MV-4-11 (cell line): ENCODE data around the gene KRT13.
"Not testable (repeated sequence)": the region's sequence is repeated elsewhere in the genome, so short reads cannot be mapped to it uniquely, and the experiment has no call there.

ENCODE experiments used
- DNase-seq: peaks from one replicate; lab custom pipeline; 2025; lab: John Stamatoyannopoulos, UW

KRT13 gene

DNA sequence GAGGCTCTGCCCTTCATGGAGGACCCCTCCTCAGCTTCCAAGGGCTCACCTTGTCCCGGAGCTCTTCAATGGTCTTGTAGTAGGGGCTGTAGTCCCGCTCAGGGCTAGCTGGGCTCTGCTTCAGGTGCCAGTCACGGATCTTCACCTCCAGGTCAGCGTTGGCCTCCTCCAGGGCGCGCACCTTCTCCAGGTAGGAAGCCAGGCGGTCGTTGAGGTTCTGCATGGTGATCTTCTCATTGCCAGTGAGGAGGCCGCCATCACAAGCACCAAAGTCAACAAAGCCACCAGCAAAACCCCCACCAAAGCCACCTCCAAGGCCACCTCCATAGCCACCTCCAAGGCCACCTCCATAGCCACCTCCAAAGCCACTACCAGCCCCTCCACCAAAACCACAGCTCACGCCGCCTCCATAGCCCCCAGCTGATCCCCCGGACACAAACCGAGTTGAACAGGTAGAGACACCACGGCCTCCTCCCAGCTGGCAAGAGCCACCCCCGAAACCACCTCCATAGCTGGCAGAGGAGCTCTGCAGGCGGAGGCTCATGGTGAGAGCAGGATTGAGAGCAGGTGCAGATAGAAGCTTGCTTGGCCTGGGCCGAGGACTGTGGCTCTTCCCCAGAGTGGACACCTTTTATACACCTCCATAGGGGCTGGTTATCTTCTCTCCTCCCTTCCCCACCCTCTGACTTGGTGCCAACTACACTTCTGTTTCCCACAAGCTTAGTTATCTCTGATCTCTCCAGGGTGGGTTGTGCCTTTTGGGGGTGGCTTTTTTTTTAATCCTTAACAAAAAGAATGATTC lies at the start of gene KRT13:
Gene KRT13, minus strand, starts transcription at position 606 of the 802 bp plus-strand sequence. Its CDS starts 62 bp downstream, at position 544.
- no peak for DNase-seq

DNA sequence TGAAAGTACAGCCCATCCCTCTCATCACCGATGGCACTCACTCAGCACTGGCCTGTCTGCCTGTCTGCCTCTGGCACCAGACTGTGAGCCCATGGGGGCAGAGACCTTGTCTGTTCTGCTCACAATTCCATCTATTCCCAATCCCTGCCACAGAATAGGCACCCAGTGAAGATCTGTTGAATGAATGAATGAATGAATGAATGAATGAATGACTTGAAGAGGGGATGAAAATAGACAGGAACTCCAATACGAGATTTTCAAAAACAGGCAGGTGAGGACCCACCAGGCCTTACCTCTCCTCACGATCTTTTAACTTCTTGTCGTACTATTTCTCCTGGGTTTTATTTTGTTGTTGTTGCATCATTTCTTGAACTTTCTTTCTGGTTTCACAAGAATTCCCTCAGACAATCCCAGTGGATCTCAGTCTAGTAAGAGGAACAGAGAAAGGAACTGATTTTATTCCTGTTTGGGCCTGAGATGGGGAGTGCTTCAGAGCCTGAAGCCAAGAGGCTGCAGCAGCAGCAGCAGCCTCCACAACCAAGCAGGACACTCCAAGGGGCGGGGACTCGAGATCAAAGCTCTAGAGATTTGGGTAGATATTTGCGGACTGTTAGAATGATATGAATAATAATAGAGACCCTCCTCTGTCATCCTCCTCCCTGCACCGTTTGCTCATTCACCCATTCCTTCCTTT lies 48.7 kb upstream of the KRT13 start:
- DNase-seq = no peak

DNA sequence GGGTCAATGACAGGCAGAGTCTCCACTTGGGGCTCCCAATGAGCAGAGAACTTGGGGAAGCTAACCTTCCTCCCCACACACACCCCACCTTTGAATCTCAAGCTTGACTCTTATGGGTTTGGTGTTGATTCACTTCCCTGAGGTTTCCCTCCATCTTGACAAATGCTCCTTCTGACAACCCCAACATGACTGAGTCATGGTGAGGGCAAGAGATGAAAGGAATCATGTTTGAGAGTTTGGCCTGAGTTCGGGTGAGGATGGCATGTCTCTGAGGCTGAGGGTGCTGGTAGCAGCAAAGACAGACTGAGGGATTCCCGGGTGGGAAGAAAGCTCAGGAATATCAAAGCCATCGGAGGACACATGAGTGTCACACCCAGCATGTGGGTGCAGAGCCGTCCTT lies 47.8 kb upstream of the KRT13 start:
- no peak for DNase-seq

DNA sequence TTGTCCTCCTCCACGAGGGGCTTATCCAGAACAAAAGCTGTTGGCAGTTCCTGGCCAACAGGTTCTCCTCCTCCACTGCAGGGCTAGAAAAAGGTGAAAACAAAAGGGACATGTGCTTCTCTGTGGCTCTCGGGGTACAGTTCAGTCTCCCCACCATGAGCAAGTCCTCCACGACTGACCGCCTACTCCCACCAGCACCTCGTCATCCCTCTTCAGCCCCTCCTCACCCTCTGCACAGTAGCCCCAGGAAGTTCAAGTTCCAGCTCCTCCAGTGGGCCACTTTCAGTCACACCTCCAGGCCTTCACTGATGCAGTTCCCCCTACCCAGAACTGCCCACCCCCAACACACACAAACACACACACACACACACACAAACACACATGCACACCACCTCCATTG lies 47.0 kb upstream of the KRT13 start:
- DNase-seq = no peak

DNA sequence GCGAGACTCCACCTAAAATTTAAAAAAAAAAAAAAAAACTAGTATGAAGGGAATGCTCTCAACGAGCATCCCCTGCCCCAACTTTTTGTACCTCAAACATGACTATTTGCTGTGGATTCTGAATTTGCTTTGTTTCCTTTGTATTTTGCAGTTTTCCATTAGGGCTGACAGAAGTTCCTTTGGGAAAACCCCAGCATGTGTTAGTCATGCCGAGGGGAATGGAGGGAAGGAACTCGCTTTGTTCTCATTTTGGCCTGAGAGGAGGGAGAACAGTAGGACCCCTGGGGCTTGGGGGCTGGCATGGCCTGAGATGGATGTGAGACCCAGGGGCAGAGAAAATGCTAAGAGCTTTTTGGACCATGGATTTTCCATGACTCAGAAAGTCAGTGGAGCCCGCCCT lies 46.0 kb upstream of the KRT13 start:
- DNase-seq = no peak

DNA sequence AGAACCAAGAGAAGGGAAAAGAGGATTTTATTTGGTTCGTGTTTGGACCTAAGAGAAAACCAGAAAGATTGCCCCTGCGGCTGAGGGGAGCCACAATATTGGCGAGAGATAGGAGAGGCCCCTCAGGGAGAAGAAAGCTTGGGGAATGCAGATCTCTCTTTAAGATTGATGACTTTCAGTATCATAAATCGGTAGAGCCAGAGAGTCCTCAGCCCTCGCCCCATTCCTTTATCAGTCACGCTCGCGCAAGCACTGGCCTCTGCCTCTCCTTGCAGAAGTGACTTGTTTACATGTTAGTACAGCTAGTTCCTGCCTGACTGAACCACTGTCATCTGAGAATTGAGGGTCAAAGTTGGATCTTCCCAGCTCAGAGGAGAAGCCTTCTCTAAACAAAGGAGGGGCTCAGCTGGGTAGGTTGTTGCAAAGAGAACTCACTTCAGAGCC lies 44.2 kb upstream of the KRT13 start:
- no peak for DNase-seq

DNA sequence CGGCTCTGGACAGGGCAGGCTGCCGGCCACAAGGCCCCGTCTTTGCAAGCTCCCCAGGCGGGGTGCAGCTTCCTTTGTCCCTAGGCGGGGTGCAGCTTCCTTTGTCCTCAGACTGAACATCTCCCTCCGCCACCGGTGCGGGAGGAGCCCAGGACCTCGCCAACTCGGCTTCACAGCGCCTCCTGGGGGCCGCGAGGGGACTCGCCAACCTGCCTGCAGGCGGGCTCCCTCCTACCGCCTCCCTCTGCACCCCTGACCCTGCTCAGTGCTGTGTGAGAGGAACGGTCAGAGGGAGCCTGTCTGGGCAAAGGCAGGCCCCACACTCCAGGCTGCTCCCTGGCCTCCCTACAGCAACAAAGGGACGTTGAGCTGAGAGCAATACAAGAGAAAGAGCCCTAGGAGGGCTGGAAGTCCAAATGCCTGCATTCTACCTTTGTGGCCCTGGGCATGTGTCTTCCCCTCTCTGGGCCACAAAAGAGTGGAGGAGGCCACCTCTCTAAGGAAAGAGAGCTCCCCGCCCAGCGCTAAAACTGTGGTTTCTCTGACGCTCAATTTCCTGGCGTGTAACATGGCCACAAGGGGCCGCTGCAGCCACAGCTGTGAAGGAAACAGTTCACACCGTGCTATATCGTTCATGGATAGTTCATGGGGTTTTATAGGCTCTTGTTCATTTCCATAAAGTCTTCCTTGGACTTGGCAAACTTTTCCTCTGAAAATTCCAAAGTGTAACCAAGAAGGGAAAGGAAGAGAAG lies 43.6 kb upstream of the KRT13 start:
- peak; percentile 69 for DNase-seq

DNA sequence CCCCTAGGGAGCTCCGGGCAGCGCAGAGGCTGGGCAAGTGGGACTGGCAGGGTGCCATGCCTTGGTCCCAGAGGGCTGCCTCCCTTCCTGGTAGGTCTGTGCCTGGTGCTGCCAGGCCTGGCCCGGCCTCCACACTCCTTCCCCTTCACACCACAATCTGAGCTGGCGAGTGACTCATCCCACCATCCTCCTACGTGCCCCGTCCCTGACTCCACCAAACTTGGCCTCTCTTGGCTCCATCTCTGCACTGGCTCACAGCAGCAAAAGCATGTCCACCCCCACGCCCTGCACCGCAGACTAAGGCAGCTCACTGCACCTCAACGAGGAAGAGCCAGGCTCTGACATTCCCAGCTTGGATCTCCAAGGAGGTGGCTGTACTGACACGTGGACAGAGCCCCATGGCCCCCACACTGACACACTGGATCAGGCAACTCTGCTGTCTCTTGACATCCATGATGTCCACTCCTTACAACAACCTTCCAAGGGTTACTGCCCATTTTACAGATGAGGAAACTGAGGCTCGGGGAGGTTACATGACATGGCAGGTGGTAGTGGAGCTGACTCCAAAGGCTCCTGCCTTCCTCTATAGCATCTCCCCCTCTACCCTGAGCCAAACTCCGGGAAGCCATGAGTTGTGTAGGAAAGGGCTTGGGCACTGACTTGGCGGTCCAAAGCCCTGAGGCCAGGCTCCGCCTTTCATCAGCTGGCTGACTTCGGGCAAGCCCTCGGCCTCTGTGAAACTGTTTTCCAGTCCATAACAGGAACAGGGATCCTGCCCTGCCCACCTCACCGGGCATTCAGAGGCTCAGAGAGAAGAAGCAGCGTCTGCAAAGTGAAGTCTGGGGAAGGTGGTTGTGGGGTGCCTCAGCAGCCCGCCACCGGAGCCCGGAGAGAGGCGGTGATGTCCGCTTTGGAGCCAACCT lies 42.8 kb upstream of the KRT13 start:
- peak; percentile 86 for DNase-seq

DNA sequence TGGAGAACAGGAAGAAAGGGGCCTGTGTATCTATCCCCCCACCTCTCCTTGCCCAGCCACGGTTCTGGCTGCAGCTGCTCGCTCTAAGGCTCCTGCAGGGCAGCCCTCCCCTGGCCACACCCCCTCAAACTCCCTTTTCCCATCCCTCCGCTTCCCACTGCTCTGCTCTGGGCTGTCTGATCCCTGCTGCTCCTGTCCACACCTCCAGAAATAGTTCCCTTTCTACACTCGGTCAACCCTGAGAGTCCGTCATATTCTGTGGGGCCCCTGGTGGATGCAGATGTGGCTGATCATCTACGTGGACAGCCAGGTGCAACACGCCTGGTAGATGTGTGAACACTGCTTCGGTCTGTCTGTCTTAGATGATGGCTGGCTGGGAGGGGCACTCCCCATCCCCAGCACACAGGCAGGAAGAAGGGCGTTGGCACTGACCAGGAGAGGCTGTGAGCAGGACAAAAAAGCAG lies 42.0 kb upstream of the KRT13 start:
- no peak for DNase-seq

DNA sequence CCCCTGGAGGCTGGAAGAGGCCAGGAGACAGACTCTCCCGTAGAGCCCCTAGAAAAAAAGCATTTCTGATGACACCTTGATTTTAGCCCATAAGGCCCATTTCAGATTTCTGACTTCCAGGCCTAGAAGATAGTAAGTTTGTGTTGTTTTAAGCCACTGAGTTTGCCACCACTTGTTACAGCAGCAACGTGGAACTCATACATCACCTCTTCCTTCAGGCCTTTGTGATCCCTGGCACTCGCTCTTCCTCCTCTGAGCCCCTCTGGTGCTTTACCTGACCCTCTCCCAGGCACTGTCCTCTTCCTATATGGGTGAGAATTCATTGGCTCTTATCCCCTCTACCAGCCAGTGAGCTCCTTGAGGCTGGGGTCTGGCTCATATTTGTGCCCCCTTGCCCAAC lies 41.4 kb upstream of the KRT13 start:
- no peak for DNase-seq

DNA sequence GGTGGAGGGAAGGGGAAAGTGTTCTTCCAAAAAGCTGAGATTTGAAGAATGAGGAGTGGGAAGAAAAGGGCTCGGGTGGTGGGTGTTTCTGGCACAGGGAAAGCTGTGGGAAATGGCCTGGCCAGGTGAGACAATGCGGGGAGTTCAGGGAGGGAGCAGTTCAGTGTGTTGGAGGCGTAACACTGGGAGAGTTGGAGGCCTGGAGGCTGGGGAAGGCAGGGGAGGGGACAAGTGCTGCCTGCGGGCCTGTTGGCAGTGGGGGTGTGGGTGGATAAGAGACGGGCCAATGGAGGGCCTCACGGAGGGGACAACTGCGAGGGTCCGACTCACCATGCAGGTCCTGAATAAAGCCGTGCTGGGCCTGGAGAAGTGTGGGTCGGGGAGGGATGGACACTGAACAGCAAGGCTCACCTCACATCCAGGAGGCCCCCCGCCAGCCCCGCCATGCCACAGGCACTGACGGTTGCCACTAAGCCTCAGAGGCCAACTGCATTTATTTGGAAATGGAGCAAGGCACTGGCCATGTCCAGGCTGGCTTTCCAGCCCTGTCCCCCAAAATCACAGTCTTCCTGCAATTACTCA lies 40.5 kb upstream of the KRT13 start:
- no peak for DNase-seq

DNA sequence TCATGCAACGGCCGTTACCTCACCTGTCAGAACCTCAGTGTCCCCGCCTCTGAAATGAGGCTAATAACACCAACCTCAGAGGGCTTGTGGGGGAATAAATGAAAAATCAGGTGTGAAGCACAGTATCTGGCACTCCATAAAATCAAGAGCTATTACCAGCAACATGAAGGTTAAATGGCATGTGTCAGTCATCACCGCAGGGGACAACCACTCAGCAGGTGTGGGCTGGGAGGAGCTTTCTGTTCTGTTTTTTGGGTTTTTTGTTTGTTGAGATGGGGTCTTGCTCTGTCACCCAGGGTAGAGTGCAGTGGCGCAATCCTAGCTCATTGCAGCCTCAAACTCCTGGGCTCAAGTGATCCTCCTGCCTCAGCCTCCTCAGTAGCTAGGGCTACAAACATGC lies 39.5 kb upstream of the KRT13 start:
- no peak for DNase-seq

DNA sequence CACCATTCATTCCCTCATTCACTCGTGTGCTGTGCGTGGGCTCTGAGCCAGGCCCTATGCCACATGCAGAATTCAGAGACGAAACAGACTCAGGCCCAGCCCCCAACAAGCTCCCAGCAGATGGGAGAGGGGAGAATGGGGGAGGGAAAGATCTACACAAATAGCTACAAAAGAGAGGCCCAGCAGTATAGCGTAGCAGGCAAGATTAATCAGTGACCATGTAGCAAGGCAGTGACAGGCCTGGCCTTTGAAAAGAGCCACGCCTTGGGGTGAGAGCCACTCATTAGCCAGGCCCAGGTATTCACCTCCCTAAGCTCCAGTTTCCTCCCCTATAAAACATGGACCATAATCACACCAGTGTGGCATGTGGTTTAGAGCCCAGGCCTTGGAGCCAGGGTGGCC lies 39.1 kb upstream of the KRT13 start:
- DNase-seq = no peak

DNA sequence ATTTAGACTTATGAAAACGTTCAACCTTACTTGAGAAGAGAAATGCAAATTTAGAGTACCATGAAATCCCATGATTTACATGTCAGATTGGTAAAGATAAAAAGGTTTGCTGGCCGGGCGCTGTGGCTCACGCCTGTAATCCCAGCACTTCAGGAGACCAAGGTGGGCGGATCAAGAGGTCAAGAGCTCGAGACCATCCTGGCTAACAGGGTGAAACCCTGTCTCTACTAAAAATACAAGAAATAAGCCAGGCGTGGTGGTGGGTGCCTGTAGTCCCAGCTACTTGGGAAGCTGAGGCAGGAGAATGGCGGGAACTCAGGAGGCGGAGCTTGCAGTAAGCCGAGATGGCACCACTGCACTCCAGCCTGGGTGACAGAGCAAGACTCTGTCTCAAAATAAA lies 37.4 kb upstream of the KRT13 start:
- DNase-seq = not testable (repeated sequence)

DNA sequence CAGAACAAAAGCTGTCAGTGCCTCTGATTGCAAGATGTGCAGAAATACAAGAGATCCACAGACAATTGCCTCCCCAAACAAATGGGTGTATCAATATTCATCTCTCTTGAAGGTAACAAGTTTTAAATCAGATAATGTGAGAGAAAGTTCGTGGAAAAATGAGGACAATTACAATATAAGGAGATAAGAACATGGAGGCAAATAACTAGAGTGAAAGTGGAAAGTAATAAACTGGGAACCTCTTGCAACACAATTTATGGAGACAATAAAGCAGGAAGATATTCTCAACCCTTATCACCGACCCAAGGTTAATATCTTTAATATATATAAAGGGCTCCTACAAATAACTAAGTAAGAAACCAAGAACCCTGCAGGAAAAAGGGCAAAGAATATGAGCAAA lies 36.9 kb upstream of the KRT13 start:
- DNase-seq = no peak

DNA sequence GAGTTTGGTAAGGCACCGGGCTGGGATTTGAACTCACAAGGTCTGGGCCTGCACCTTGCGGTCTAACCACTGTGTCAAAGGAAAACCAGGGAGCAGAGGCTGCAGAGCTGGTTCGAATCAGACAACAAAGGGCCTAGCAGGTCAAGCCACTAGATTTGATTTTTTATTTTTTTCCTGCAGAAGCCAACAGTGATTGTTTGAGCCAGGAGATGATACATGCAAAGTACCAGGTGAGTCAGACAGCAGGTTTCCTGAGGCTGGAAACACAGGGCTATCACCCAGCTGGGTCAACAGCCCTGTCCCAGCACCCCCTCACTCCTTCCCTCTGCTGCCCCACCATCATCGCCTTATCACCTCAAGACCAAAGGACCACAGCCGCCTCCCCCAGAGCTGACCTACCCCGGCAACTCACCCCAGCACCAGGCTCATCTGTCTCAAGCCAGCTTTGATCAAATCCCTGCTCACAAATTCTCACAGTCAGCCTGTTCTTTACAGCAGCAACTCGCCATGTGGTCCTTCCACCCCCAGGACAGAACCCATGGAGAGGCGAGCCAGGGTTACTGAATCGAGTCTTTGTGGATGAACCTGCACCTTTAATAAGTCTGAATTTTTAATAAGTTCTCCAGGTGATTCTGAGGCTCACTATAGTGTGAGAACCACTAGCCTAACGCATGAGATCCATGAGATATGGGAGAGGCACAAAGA lies 35.7 kb upstream of the KRT13 start:
- no peak for DNase-seq

DNA sequence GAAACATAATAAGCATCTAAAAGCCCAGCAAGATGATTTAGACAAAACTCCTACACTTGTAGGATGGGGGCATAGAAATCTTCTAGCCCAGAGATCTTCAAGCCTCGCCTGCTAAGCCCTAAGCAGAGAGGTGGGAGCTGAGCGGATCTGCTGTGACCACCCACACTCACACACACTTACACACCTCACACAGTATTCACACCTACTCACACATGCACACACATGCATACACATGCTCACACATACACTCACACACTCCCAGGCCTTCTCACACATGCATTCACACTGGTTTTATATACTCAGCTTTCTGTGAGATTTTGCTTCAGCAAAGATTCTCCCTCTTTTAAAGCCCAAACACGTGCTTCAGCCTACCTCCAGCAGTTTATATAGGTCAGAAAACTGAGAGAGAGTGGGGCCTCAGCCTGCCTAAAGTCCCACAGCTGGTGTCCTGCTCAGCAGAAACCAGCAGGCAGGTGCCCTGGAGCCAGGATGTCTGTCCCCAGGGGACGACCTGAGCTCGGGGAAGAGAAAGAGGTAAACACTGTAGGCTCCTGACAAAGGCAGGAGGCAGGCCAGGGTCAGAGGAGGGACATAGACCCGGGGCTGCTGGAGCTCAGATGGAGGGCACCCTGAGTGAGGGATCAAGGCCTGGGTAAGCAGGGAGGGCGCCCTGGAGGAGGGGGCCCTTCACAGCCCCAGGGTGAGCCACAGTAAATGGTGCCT lies 34.7 kb upstream of the KRT13 start:
- DNase-seq = no peak

DNA sequence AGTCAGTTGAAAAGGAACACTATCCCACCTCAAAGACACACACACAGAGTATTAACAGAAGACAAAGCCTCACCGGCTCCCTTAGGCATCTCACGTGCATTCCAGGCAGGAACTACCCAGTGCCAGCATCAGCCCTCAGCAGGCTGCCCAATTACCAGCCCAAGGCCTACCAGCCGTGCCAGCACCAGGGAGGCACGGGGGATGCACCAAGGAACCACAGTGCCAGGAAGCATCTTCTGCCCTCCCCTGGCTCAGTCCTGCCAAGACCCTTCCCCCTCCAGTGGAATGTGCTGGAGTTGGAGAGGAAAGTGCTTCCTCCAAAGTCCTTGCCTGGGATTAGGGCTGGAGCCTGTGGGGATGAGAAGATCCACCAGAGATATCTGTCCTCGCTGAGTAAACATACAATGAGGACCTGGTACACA lies 33.7 kb upstream of the KRT13 start:
- DNase-seq = no peak

DNA sequence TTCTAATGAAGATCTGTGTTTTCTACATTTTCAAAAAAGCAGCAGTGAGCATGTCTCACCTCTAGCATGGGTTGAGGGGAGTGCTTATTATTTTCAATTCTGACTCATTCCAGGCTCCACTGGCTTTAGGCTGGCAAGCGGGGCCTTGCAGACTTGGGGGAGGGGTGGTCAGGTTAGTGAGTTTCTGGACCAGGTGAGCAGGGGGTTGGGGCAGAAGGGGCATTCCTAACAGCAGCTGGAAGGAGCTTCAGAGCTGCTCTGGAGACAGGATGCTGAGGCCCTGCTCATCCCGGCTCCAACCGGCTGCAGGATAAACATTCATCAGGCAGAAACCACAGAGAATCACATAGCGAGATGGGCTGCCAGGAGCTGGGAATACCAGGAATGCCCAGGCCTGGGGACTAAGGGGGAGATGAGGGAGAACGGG lies 33.2 kb upstream of the KRT13 start:
- DNase-seq = no peak

DNA sequence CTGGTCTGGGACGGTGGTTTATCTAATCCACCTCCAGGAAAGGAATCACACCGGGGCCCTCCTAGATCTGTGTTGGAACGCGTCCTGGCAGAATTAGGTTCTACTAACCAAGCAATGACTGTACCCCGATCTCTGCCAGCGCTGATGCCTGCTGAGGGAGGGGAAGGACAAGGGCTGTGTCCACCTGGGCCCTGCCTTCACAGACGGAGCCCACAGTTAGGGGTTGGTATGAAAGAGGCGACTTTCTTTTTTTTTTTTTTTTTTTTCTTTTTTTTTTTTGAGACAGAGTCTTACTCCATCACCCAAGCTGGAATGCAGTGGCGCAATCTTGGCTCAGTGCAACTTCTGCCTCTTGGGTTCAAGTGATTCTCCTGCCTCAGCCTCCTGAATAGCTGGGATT lies 32.6 kb upstream of the KRT13 start:
- no peak for DNase-seq
